K562 (cell line): ENCODE results near the gene CERS4. TPM values are rescaled to one million over a fixed set of nuclear protein-coding genes. Genes with fewer than 3 reads are reported as not detected.
A peak's percentile ranks its signal among the peaks of the same experiment; 100 is the strongest.

Experiments used
- ATAC-seq: fragments of 200-7000 bp; cut with Tn5 transposase; 3 replicates; pipeline ENCODE4 v1.9.1; 2020; ENCODE audit warnings: moderate library complexity
- BruUV-seq: library from RNA; stranded (reverse); fragments of 400-500 nt; replicated peaks from 2 replicates; lab custom pipeline; 2021; lab: Mats Ljungman, UMichigan
- CTCF ChIA-PET: fragments of 300-600 bp; formaldehyde crosslinking; extraction: SDS; loops from one replicate; lab custom pipeline; 2021; ENCODE audit warnings: low intra/inter-chr PET ratio; lab: Yijun Ruan, JAX
- POLR2A ChIA-PET: fragments of 300-600, 350-650 bp; sonication (Branson Sonifier 250); formaldehyde crosslinking; extraction: SDS; loops from one replicate; lab custom pipeline; 2021; ENCODE audit warnings: antibody characterized with exemption, inconsistent platforms; lab: Yijun Ruan, JAX
- DNase-seq, 4 experiments: peaks; one replicate each; pipeline versions ENCODE4 v3.0.0 to v3.0.0-alpha.2; 2011 to 2018; ENCODE audit warnings: low spot score in 3 of 4, mixed read lengths in 3 of 4; ENCODE audit errors: extremely low read depth in 1 of 4
- FAIRE-seq: peaks from 2 replicates; lab custom pipeline; 2011; peaks lifted over from hg19 to GRCh38; lab: Jason Lieb, UNC
- H2AFZ ChIP-seq: 2 replicates; pipeline ENCODE4 v1.6.0; 2011; ENCODE audit warnings: low read depth, low read length, control low read depth, inconsistent platforms
- H3K27ac ChIP-seq: fragments of 200-600 bp; 3 replicates; pipeline ENCODE4 v1.8.0; 2011; ENCODE audit warnings: low read depth, mild to moderate bottlenecking, control low read depth, inconsistent platforms, low read length, moderate library complexity, mixed read lengths; ENCODE audit errors: extremely low read depth
- H3K27me3 ChIP-seq, 2 experiments: fragments of 300-600 bp in 1 of 2; 2 replicates in 1 of 2; 3 replicates in 1 of 2; pipeline versions ENCODE4 v1.6.0 to v1.8.0; 2011; ENCODE audit warnings: inconsistent platforms in 2 of 2, low read length in 2 of 2, mild to moderate bottlenecking in 1 of 2, mixed read lengths in 1 of 2, moderate library complexity in 1 of 2; ENCODE audit not compliant: control insufficient read depth in 2 of 2, insufficient read depth in 2 of 2
- H3K36me3 ChIP-seq: fragments of 300-600 bp; 3 replicates; pipeline ENCODE4 v1.8.0; 2011; ENCODE audit warnings: mild to moderate bottlenecking, low read length, inconsistent platforms; ENCODE audit not compliant: control insufficient read depth, insufficient read depth
- H3K4me1 ChIP-seq, 2 experiments: fragments of 200-600 bp in 1 of 2; replicated peaks in 1 of 2; 2 replicates in 1 of 2; 3 replicates in 1 of 2; pipeline versions ENCODE4 v1.5.1 to v1.8.0; 2011; ENCODE audit warnings: inconsistent platforms in 2 of 2, low read length in 2 of 2, mild to moderate bottlenecking in 1 of 2, mixed read lengths in 1 of 2, moderate library complexity in 1 of 2; ENCODE audit not compliant: control insufficient read depth in 2 of 2, insufficient read depth in 2 of 2
- H3K4me2 ChIP-seq: 2 replicates; pipeline ENCODE4 v1.6.1; 2011; ENCODE audit warnings: low read length, control low read depth, inconsistent platforms, mixed read lengths; ENCODE audit not compliant: insufficient read depth
- H3K4me3 ChIP-seq: fragments of 200-600 bp; sonication (generic), shearing (Covaris generic); 2 replicates; pipeline ENCODE4 v1.5.1; 2016; ENCODE audit warnings: control low read depth, inconsistent platforms
- H3K79me2 ChIP-seq: fragments of 200-600 bp; 3 replicates; pipeline ENCODE4 v1.8.0; 2011; ENCODE audit warnings: low read length, inconsistent platforms; ENCODE audit not compliant: control insufficient read depth, insufficient read depth
- H3K9ac ChIP-seq, 2 experiments: 2 replicates each; pipeline versions ENCODE4 v1.6.0 to v1.6.1; 2011; ENCODE audit warnings: low read depth in 2 of 2, low read length in 2 of 2, control low read depth in 1 of 2, inconsistent platforms in 1 of 2, mild to moderate bottlenecking in 1 of 2, mixed read lengths in 1 of 2; ENCODE audit not compliant: insufficient read depth in 1 of 2
- H3K9me1 ChIP-seq: one replicate; pipeline ENCODE4 v1.6.0; 2011; ENCODE audit warnings: inconsistent platforms, mild to moderate bottlenecking, low read length, moderate library complexity; ENCODE audit not compliant: control insufficient read depth, insufficient read depth
- H3K9me3 ChIP-seq: replicated peaks from 2 replicates; pipeline ENCODE4 v1.5.1; 2011; ENCODE audit warnings: low read depth, low read length, inconsistent platforms; ENCODE audit not compliant: control insufficient read depth, insufficient read depth
- H4K20me1 ChIP-seq: replicated peaks from 2 replicates; pipeline ENCODE4 v1.6.1; 2011; ENCODE audit warnings: low read length, inconsistent platforms, mixed read lengths; ENCODE audit not compliant: control insufficient read depth, insufficient read depth
- ADNP ChIP-seq: fragments of 200-800 bp; sonication (Bioruptor generic); IDR thresholded peaks from 2 replicates; pipeline ENCODE4 v1.6.1; 2016; ENCODE audit warnings: missing genetic modification characterization, missing compliant biosample characterization
- BCL6 ChIP-seq: fragments of 250-450 bp; sonication (Bioruptor Pico); IDR thresholded peaks from 2 replicates; pipeline ENCODE4 v1.4.0; 2020
- BCOR ChIP-seq: fragments of 450-650 bp; IDR thresholded peaks from 2 replicates; pipeline ENCODE4 v1.6.1; 2016
- BRCA1 ChIP-seq, 2 experiments: fragments of 450-650 bp in 1 of 2; sonication (generic) in 1 of 2; formaldehyde crosslinking in 1 of 2; IDR thresholded peaks; 2 replicates each; pipeline versions ENCODE4 v1.5.0 to v1.6.1; 2017 to 2020; ENCODE audit warnings: mild to moderate bottlenecking in 1 of 2, missing genetic modification reagents in 1 of 2
- CHD4 ChIP-seq: fragments of 200-600 bp; sonication (generic); IDR thresholded peaks from 3 replicates; pipeline ENCODE4 v1.6.1; 2012; ENCODE audit warnings: low read depth, mild to moderate bottlenecking, mixed read lengths, low read length, inconsistent platforms; ENCODE audit not compliant: insufficient read depth, insufficient replicate concordance, poor library complexity, severe bottlenecking
- CREBBP ChIP-seq: IDR thresholded peaks from one replicate; pipeline ENCODE4 v1.6.1; 2012; ENCODE audit warnings: low read depth, mild to moderate bottlenecking, control low read depth, inconsistent platforms, low read length
- ELF4 ChIP-seq: fragments of 450-650 bp; formaldehyde crosslinking; IDR thresholded peaks from 2 replicates; pipeline ENCODE4 v1.4.0; 2022; ENCODE audit warnings: missing genetic modification characterization
- EP400 ChIP-seq: fragments of 450-650 bp; IDR thresholded peaks from 2 replicates; pipeline ENCODE4 v1.6.1; 2017; ENCODE audit warnings: antibody characterized with exemption, mild to moderate bottlenecking, moderate library complexity
- GATA2 ChIP-seq: sonication (generic); formaldehyde crosslinking; IDR thresholded peaks from 2 replicates; pipeline ENCODE4 v1.4.0; 2020; ENCODE audit warnings: mild to moderate bottlenecking, missing genetic modification reagents
- HDAC8 ChIP-seq: fragments of 450-650 bp; IDR thresholded peaks from 2 replicates; pipeline ENCODE4 v1.6.1; 2016; ENCODE audit warnings: mild to moderate bottlenecking, missing genetic modification characterization, moderate library complexity, missing compliant biosample characterization
- KLF13 ChIP-seq: fragments of 450-650 bp; IDR thresholded peaks from 2 replicates; pipeline ENCODE4 v1.6.1; 2016; ENCODE audit warnings: missing genetic modification characterization, low read depth, mild to moderate bottlenecking, missing compliant biosample characterization, moderate library complexity, borderline replicate concordance
- MCM5 ChIP-seq: fragments of 450-650 bp; IDR thresholded peaks from 2 replicates; pipeline ENCODE4 v1.6.1; 2016; ENCODE audit warnings: low read depth
- NR1H2 ChIP-seq: sonication (generic); formaldehyde crosslinking; IDR thresholded peaks from 2 replicates; pipeline ENCODE4 v1.4.0; 2020; ENCODE audit warnings: mild to moderate bottlenecking, missing genetic modification reagents
- RFX1 ChIP-seq: fragments of 450-650 bp; IDR thresholded peaks from 2 replicates; pipeline ENCODE4 v1.6.1; 2016; ENCODE audit warnings: mild to moderate bottlenecking, moderate library complexity
- RNF2 ChIP-seq: sonication (generic); IDR thresholded peaks from 2 replicates; pipeline ENCODE4 v1.6.1; 2016
- SRSF9 ChIP-seq: fragments of 200-400 bp; formaldehyde crosslinking; IDR thresholded peaks from 2 replicates; pipeline ENCODE4 v1.6.1; 2017; ENCODE audit warnings: low read depth, low read length, borderline replicate concordance
- U2AF2 ChIP-seq: fragments of 200-400 bp; formaldehyde crosslinking; optimal IDR thresholded peaks from 2 replicates; pipeline ENCODE3; 2017; ENCODE audit warnings: low read depth, mild to moderate bottlenecking, low read length
- ZNF324 ChIP-seq: fragments of 250-450 bp; sonication (Bioruptor Pico); IDR thresholded peaks from 2 replicates; pipeline ENCODE4 v1.4.0; 2020; ENCODE audit warnings: mild to moderate bottlenecking
- WGBS: fragments of 100-300 bp; shearing (Covaris generic); methylation state at CpG from one replicate; pipeline ENCODE4 v1.1.6; 2016; ENCODE audit warnings: low coverage, mixed read lengths; ENCODE audit not compliant: insufficient coverage; ENCODE audit errors: missing lambda C conversion rate; 5-methylcytosine and 5-hydroxymethylcytosine counted together
- in situ Hi-C: fragments of 300-500 bp; cut with MboI; formaldehyde crosslinking; loops from 4 replicates; pipeline ENCODE4 v1.15.0; 2018; ENCODE audit warnings: inconsistent platforms, mixed read lengths
- intact Hi-C: fragments of 100-400 bp; cut with micrococcal nuclease; formaldehyde crosslinking; loops from 2 replicates; pipeline ENCODE4 v1.14.2; 2022
- polyA plus RNA-seq, 8 experiments: library from polyadenylated mRNA; depleted of rRNA in 4 of 8; stranded (reverse) in 5 of 8; unstranded in 3 of 8; fragments of >200 nt; fragmentation: Nextera tagmentation in 2 of 8; fragmentation: Illumina TruSeq in 1 of 8; extraction: Ambion mirVana in 2 of 8; extraction: Trizol in 1 of 8; gene quantifications; 2 replicates each; pipeline versions ENCODE4 v1.2.1 to v1.2.3, GENCODE V29; 2011 to 2014; ENCODE audit warnings: inconsistent platforms in 1 of 8, missing spikeins in 1 of 8
- total RNA-seq, 7 experiments: library from RNA; depleted of rRNA in 6 of 7; stranded (reverse); fragments of >200 nt in 6 of 7; fragmentation: Illumina TruSeq in 2 of 7; extraction: Trizol in 2 of 7; gene quantifications; 2 replicates each; pipeline versions ENCODE4 v1.2.1 to v1.2.3, GENCODE V29; 2011 to 2021; ENCODE audit warnings: low replicate concordance in 1 of 7

CERS4 gene
- total and polyA plus RNA-seq, 9 of the 15 experiments (the other 6 are each of a cell fraction or from before 2014, with no cell fraction given): 0.14 to 4.4 (median 2.9) TPM; not detected in 1

GRCh38 chr19:8210421-8211101 lies 1.4 kb downstream of the CERS4 start:
- peaks cover 5% of the 10 kb centered on the region; the same call in 1 of the 2 replicates for H4K20me1 ChIP-seq
- DNase-seq: no peak
- in situ Hi-C loops: no loop called here
- BruUV-seq: TSS peak; percentile 73
- no peaks in the 10 kb centered on the region for H3K9me1 ChIP-seq
- intact Hi-C loops: no loop called here
- no peaks in the 10 kb centered on the region for H3K79me2 ChIP-seq
- no peak overlapping the region for H2AFZ ChIP-seq
- WGBS: 47% methylated on average over 13 of the region's 13 CpGs
- no peak for FAIRE-seq
- POLR2A ChIA-PET: interaction anchor here (0.6 to 1.7 kb wide), 4 partner anchors 14 to 35 kb away, joined by 3 read pairs; no protein-coding TSS in a partner anchor
- H3K4me3 ChIP-seq: no peak overlapping the region
- H3K27me3 ChIP-seq: peaks cover 0 to 8% of the 10 kb centered on the region in 2 experiments; a peak in 1 of 5 replicates
- peak overlapping the region; percentile 43 to 57; a peak in 2 of 4 replicates for H3K9ac ChIP-seq
- peaks cover 6 to 37% of the 10 kb centered on the region in 2 experiments for H3K4me1 ChIP-seq
- no peaks in the 10 kb centered on the region for H3K9me3 ChIP-seq
- no peak overlapping the region for H3K27ac ChIP-seq
- ATAC-seq: no peak
- H3K36me3 ChIP-seq: no peaks in the 10 kb centered on the region
- H3K4me2 ChIP-seq: no peak overlapping the region
- CTCF ChIA-PET: no interaction called here
- no peak for TF ChIP-seq SRSF9
- TF ChIP-seq GATA2 (CRISPR knock-in tag): no peak
- TF ChIP-seq ZNF324 (CRISPR knock-in tag): no peak
- TF ChIP-seq BRCA1 (IDR thresholded peaks at IDR 0.05): no peak
- TF ChIP-seq BRCA1 (CRISPR knock-in tag; IDR thresholded peaks at IDR 0.05): no peak
- no peak for TF ChIP-seq ELF4 (CRISPR knock-in tag)
- no peak for TF ChIP-seq NR1H2 (CRISPR knock-in tag)
- TF ChIP-seq RNF2: no peak
- TF ChIP-seq BCL6 (CRISPR knock-in tag): no peak
- peak; percentile 62 for TF ChIP-seq CHD4
- TF ChIP-seq BCOR: peak; percentile 69; the same call in 1 of the 2 replicates
- TF ChIP-seq ADNP (tag): peak; percentile 68; the same call in 1 of the 2 replicates
- TF ChIP-seq RFX1: no peak
- TF ChIP-seq MCM5: no peak
- TF ChIP-seq U2AF2: no peak
- TF ChIP-seq CREBBP: no peak
- no peak for TF ChIP-seq HDAC8 (tag)
- no peak for TF ChIP-seq KLF13
- TF ChIP-seq EP400: no peak
